ENCODE measurements around the gene MEIS2.

- no peak for TF ChIP-seq POLR2AphosphoS5 (IDR thresholded peaks at IDR 0.05; ENCODE audit: low read depth, low read length)
- no peak for TF ChIP-seq POU2F2 (IDR thresholded peaks at IDR 0.05; ENCODE audit: low read depth, low read length)
- TF ChIP-seq POLR2A (IDR thresholded peaks at IDR 0.05; ENCODE audit: low read depth, low read length) = no peak
- no peak for TF ChIP-seq TAF1 (IDR thresholded peaks at IDR 0.05; ENCODE audit: low read depth, low read length)
Measured at GRCh38 chr15:37015451-37015850, 84.9 kb downstream of the MEIS2 start.
